HG02759 (cell line): ENCODE results near the gene SUN5.
"Not testable (repeated sequence)": the region's sequence is repeated elsewhere in the genome, so short reads cannot be mapped to it uniquely, and the experiment has no call there.

Experiments
- ATAC-seq: cut with Tn5 transposase; IDR thresholded peaks from one replicate; pipeline ENCODE4 v1.9.1; 2021; ENCODE audit warnings: mild to moderate bottlenecking, moderate library complexity; ENCODE audit not compliant: unreplicated experiment

The SUN5 gene

GRCh38 chr20:32965581-32966373 is 38.5 kb downstream of the SUN5 start:
- ATAC-seq = no peak

GRCh38 chr20:32965115-32965514 is 39.1 kb downstream of the SUN5 start:
- ATAC-seq = no peak

GRCh38 chr20:32964575-32964974 is 39.7 kb downstream of the SUN5 start:
- no peak for ATAC-seq

- ATAC-seq = no peak
Measured at GRCh38 chr20:32963176-32963575, 41.1 kb downstream of the SUN5 start.

GRCh38 chr20:32962646-32963045 is 41.6 kb downstream of the SUN5 start:
- ATAC-seq = not testable (repeated sequence)

- no peak for ATAC-seq
Measured at GRCh38 chr20:32962053-32962452, 42.2 kb downstream of the SUN5 start.

GRCh38 chr20:32960849-32961731 is 43.1 kb downstream of the SUN5 start:
- ATAC-seq = no peak

- ATAC-seq = no peak
Measured at GRCh38 chr20:32960222-32960518, 44.1 kb downstream of the SUN5 start.

- ATAC-seq = no peak
Measured at GRCh38 chr20:32959351-32960221, 44.6 kb downstream of the SUN5 start.

- ATAC-seq = no peak
Measured at GRCh38 chr20:32958574-32958973, 45.7 kb downstream of the SUN5 start.

- no peak for ATAC-seq
Measured at GRCh38 chr20:32957459-32957858, 46.8 kb downstream of the SUN5 start.

GRCh38 chr20:32950539-32950938 is 53.7 kb downstream of the SUN5 start:
- not testable (repeated sequence) for ATAC-seq

GRCh38 chr20:32946629-32947028 is 57.6 kb downstream of the SUN5 start:
- no peak for ATAC-seq

GRCh38 chr20:32945710-32946221 is 58.5 kb downstream of the SUN5 start:
- no peak for ATAC-seq

- ATAC-seq = no peak
Measured at GRCh38 chr20:32943490-32944052, 60.7 kb downstream of the SUN5 start.

GRCh38 chr20:32941155-32941885 is 62.9 kb downstream of the SUN5 start:
- ATAC-seq = no peak

GRCh38 chr20:32934580-32934979 is 69.7 kb downstream of the SUN5 start:
- no peak for ATAC-seq
